H9 (cell line): Measurements from ENCODE around the gene LARP4B. TPM values are rescaled to one million over a fixed set of nuclear protein-coding genes. Genes with fewer than 3 reads are reported as not detected.
A peak's percentile ranks its signal among the peaks of the same experiment; 100 is the strongest.

Source experiments
- DNase-seq: peaks from one replicate; pipeline ENCODE4 v3.0.0-alpha.2; 2017
- H2AFZ ChIP-seq: one replicate; pipeline ENCODE4 v1.6.1; 2013; ENCODE audit warnings: mild to moderate bottlenecking, low read length, control low read depth, moderate library complexity
- H2AK5ac ChIP-seq: 2 replicates; pipeline ENCODE4 v1.6.1; 2013; ENCODE audit warnings: low read length, control low read depth, mixed read lengths; ENCODE audit not compliant: insufficient read length
- H2BK120ac ChIP-seq: one replicate; pipeline ENCODE4 v1.6.1; 2013; ENCODE audit warnings: low read depth, mild to moderate bottlenecking, low read length, control low read depth, inconsistent platforms; ENCODE audit not compliant: poor library complexity, severe bottlenecking
- H2BK12ac ChIP-seq: 2 replicates; pipeline ENCODE4 v1.6.1; 2013; ENCODE audit warnings: low read length, control low read depth, mixed read lengths, low read depth; ENCODE audit not compliant: insufficient read length
- H2BK15ac ChIP-seq: 2 replicates; pipeline ENCODE4 v1.6.1; 2013; ENCODE audit warnings: low read depth, low read length, control low read depth
- H2BK20ac ChIP-seq: one replicate; pipeline ENCODE4 v1.6.1; 2013; ENCODE audit warnings: low read depth, mild to moderate bottlenecking, low read length, control low read depth, inconsistent platforms; ENCODE audit not compliant: poor library complexity, severe bottlenecking
- H2BK5ac ChIP-seq: 2 replicates; pipeline ENCODE4 v1.6.1; 2013; ENCODE audit warnings: low read length, control low read depth, mixed read lengths; ENCODE audit not compliant: insufficient read length
- H3K14ac ChIP-seq: 2 replicates; pipeline ENCODE4 v1.6.1; 2013; ENCODE audit warnings: low read length, control low read depth; ENCODE audit not compliant: insufficient read depth
- H3K18ac ChIP-seq: 2 replicates; pipeline ENCODE4 v1.6.1; 2013; ENCODE audit warnings: low read depth, mild to moderate bottlenecking, mixed read lengths, low read length, control low read depth; ENCODE audit not compliant: insufficient read length
- H3K23ac ChIP-seq: 2 replicates; pipeline ENCODE4 v1.6.1; 2013; ENCODE audit warnings: low read length, control low read depth, mixed read lengths, low read depth; ENCODE audit not compliant: insufficient read length
- H3K23me2 ChIP-seq: 2 replicates; pipeline ENCODE4 v1.6.1; 2013; ENCODE audit warnings: low read depth, mild to moderate bottlenecking, mixed read lengths, low read length, control low read depth; ENCODE audit not compliant: insufficient read length, poor library complexity, severe bottlenecking
- H3K27ac ChIP-seq: 2 replicates; pipeline ENCODE4 v1.5.1; 2013; ENCODE audit warnings: low read length, control low read depth, mixed read lengths, low read depth; ENCODE audit not compliant: insufficient read length
- H3K27me3 ChIP-seq: 2 replicates; pipeline ENCODE4 v1.6.1; 2013; ENCODE audit warnings: low read length, control low read depth, inconsistent platforms; ENCODE audit not compliant: insufficient read depth
- H3K4ac ChIP-seq: 2 replicates; pipeline ENCODE4 v1.6.1; 2013; ENCODE audit warnings: low read depth, mild to moderate bottlenecking, control low read depth, inconsistent platforms, low read length, moderate library complexity
- H3K4me1 ChIP-seq: 2 replicates; pipeline ENCODE4 v1.6.1; 2013; ENCODE audit warnings: low read length, control low read depth, inconsistent platforms; ENCODE audit not compliant: insufficient read depth
- H3K4me2 ChIP-seq: 2 replicates; pipeline ENCODE4 v1.6.1; 2013; ENCODE audit warnings: low read length, control low read depth, mixed read lengths; ENCODE audit not compliant: insufficient read length, insufficient read depth
- H3K56ac ChIP-seq: 2 replicates; pipeline ENCODE4 v1.6.1; 2013; ENCODE audit warnings: low read depth, mild to moderate bottlenecking, mixed read lengths, low read length, control low read depth; ENCODE audit not compliant: insufficient read length
- H3K79me1 ChIP-seq: 2 replicates; pipeline ENCODE4 v1.6.1; 2013; ENCODE audit warnings: low read depth, mild to moderate bottlenecking, moderate library complexity, low read length, control low read depth, inconsistent platforms; ENCODE audit not compliant: insufficient read depth, poor library complexity, severe bottlenecking
- H3K79me2 ChIP-seq: 2 replicates; pipeline ENCODE4 v1.6.1; 2013; ENCODE audit warnings: low read length, control low read depth, inconsistent platforms; ENCODE audit not compliant: insufficient read depth
- H3K9ac ChIP-seq: 2 replicates; pipeline ENCODE4 v1.6.1; 2013; ENCODE audit warnings: low read length, control low read depth, mixed read lengths; ENCODE audit not compliant: insufficient read length; ENCODE audit errors: extremely low read depth
- H3K9me3 ChIP-seq: one replicate; pipeline ENCODE4 v1.6.1; 2013; ENCODE audit warnings: low read depth, low read length, inconsistent platforms; ENCODE audit not compliant: control insufficient read depth
- H3T11ph ChIP-seq: one replicate; pipeline ENCODE4 v1.6.1; 2013; ENCODE audit warnings: mild to moderate bottlenecking, low read length, control low read depth, inconsistent platforms
- H4K20me1 ChIP-seq: one replicate; pipeline ENCODE4 v1.6.1; 2013; ENCODE audit not compliant: control insufficient read depth, insufficient read length, insufficient read depth
- H4K5ac ChIP-seq: 2 replicates; pipeline ENCODE4 v1.6.1; 2013; ENCODE audit warnings: low read depth, mild to moderate bottlenecking, mixed read lengths, low read length, control low read depth; ENCODE audit not compliant: insufficient read length
- H4K8ac ChIP-seq: replicated peaks from 2 replicates; pipeline ENCODE4 v1.6.1; 2013; ENCODE audit warnings: low read length, control low read depth, mixed read lengths, low read depth; ENCODE audit not compliant: insufficient read length
- H4K91ac ChIP-seq: 2 replicates; pipeline ENCODE4 v1.6.1; 2013; ENCODE audit warnings: low read depth, mild to moderate bottlenecking, moderate library complexity, mixed read lengths, low read length, control low read depth; ENCODE audit not compliant: insufficient read length
- H3K27ac Mint-ChIP-seq, 3 experiments: 2 replicates in 2 of 3; 3 replicates in 1 of 3; pipeline ENCODE4 v1.8.0; 2020 to 2021; ENCODE audit warnings: mixed read lengths in 3 of 3, mild to moderate bottlenecking in 1 of 3, moderate library complexity in 1 of 3
- H3K27me3 Mint-ChIP-seq: 2 replicates; pipeline ENCODE4 v1.8.0; 2021; ENCODE audit warnings: low read depth, mild to moderate bottlenecking, moderate library complexity, mixed read lengths
- H3K36me3 Mint-ChIP-seq, 3 experiments: 2 replicates in 2 of 3; 3 replicates in 1 of 3; pipeline ENCODE4 v1.8.0; 2020 to 2021; ENCODE audit warnings: low read depth in 3 of 3, mixed read lengths in 3 of 3; ENCODE audit not compliant: insufficient read depth in 1 of 3
- H3K4me1 Mint-ChIP-seq, 2 experiments: 2 replicates each; pipeline ENCODE4 v1.8.0; 2020; ENCODE audit warnings: mixed read lengths in 2 of 2
- H3K4me3 Mint-ChIP-seq, 2 experiments: 2 replicates in 1 of 2; 3 replicates in 1 of 2; pipeline ENCODE4 v1.8.0; 2020 to 2021; ENCODE audit warnings: mild to moderate bottlenecking in 2 of 2, mixed read lengths in 2 of 2, moderate library complexity in 1 of 2
- H3K9me3 Mint-ChIP-seq, 2 experiments: 2 replicates in 1 of 2; 3 replicates in 1 of 2; pipeline ENCODE4 v1.8.0; 2020; ENCODE audit warnings: mild to moderate bottlenecking in 2 of 2, mixed read lengths in 2 of 2, moderate library complexity in 1 of 2
- CTCF ChIP-seq: fragments of 200-600 bp; sonication (generic); conservative IDR thresholded peaks from 3 replicates; pipeline ENCODE4 v1.8.0; 2021; ENCODE audit warnings: antibody characterized with exemption, mild to moderate bottlenecking
- WGBS: extraction: QIAGEN DNeasy Blood & Tissue Kit; methylation state at CpG from one replicate; pipeline ENCODE4 v1.1.7; 2013; ENCODE audit warnings: missing lambda C conversion rate, low lambda C conversion rate, mixed read lengths; ENCODE audit not compliant: insufficient read length; ENCODE audit errors: extremely low coverage; 5-methylcytosine and 5-hydroxymethylcytosine counted together
- total RNA-seq: library from RNA; stranded (reverse); gene quantifications from 2 replicates; pipeline ENCODE4 v1.2.1, GENCODE V29; 2021

The LARP4B gene
- total RNA-seq, 1 experiment from 2014 or later: 88.9 TPM

- H3K14ac ChIP-seq: no peak overlapping the region; the same call in 1 of the 2 replicates
- no peak overlapping the region for H2BK20ac ChIP-seq
- no peak overlapping the region for H4K91ac ChIP-seq
- no peak overlapping the region for H3K18ac ChIP-seq
- no peak for TF ChIP-seq CTCF
- H3K27ac Mint-ChIP-seq: peak overlapping the region in 1 of 3 experiments; percentile 72; a peak in 3 of 7 replicates
- no peak overlapping the region for H3K27ac ChIP-seq
- no peaks in the 10 kb centered on the region for H3K79me1 ChIP-seq
- H3K56ac ChIP-seq: no peak overlapping the region
- H3T11ph ChIP-seq: no peak overlapping the region
- no peak for DNase-seq
- no peak overlapping the region for H3K23ac ChIP-seq
- H3K27me3 ChIP-seq: no peaks in the 10 kb centered on the region
- no peak overlapping the region for H2BK12ac ChIP-seq
- peaks cover 21 to 47% (median 39%) of the 10 kb centered on the region in 3 experiments for H3K36me3 Mint-ChIP-seq
- peaks cover 2 to 8% of the 10 kb centered on the region in 2 experiments; a peak in 2 of 4 replicates for H3K4me1 Mint-ChIP-seq
- H3K9ac ChIP-seq: no peak overlapping the region
- H4K8ac ChIP-seq: no peak overlapping the region
- no peak overlapping the region for H4K5ac ChIP-seq
- no peak overlapping the region for H3K4me2 ChIP-seq
- no peaks in the 10 kb centered on the region for H3K79me2 ChIP-seq
- no peaks in the 10 kb centered on the region for H3K4me1 ChIP-seq
- H4K20me1 ChIP-seq: no peaks in the 10 kb centered on the region
- no peak overlapping the region for H3K4ac ChIP-seq
- H2BK120ac ChIP-seq: no peak overlapping the region
- H3K9me3 ChIP-seq: no peaks in the 10 kb centered on the region
- no peak overlapping the region for H3K4me3 Mint-ChIP-seq
- H2BK5ac ChIP-seq: no peak overlapping the region
- H2AFZ ChIP-seq: no peak overlapping the region
- H2BK15ac ChIP-seq: no peak overlapping the region
- no peaks in the 10 kb centered on the region for H3K9me3 Mint-ChIP-seq
- no CpG with 5 or more reads among the region's 29 CpGs for whole genome bisulfite sequencing
- no peaks in the 10 kb centered on the region for H3K23me2 ChIP-seq
- H2AK5ac ChIP-seq: no peak overlapping the region
- H3K27me3 Mint-ChIP-seq: peaks cover 5% of the 10 kb centered on the region
Observed at GRCh38 chr10:805620-806305, 125.7 kb downstream of the LARP4B start.
